ENCODE data around the gene P2RX6.
"Not testable (repeated sequence)": the region's sequence is repeated elsewhere in the genome, so short reads cannot be mapped to it uniquely, and the experiment has no call there.

Gene P2RX6

DNA sequence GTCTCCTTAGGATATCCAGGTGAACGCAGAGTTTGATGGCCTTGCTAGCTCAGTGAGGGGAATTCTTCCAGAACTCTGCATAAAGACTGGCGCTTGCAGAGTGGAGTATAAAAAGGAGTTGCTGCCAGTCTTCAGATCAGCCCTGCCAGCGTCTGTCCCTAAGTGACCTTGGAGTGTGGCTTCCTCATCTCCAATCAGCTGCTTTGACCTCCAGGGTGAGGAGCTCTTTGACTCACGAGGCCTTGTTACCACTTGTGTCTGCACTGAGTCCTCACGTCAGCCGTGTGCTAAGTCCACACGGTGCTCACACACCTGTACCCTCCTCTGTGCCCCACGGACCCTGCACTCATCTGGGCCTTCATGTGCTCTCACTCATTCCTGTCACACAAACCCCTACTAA lies 45.4 kb downstream of the P2RX6 start:
- not testable (repeated sequence) for DNase-seq

DNA sequence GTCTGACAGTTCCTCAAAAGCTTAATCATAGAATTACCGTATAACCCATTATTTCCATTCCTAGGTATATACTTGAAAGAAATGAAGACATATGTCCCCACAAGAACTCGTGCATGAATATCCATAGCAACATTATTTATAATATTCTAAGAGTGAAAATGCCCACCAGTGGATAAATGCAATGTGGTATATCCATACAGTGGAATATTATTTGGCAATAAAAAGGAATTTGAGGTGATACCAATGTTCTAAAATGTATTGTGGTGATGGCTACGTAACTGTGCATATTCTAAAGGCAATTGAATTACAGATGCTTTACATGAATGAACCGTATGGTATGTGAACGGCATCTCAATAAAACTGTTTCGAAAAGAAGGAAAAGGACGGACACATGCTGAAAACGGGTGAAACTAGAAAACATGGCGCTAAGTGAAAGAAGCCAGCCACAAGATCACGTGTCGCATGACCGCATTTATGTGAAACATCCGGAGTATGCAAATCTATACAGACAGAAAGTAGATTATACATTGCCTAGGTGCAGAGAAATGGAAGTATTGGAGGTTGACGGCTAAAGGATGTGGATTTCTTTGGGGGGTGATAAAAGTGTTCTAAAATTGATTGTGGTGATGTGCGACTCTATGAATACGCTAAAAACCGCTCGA lies 46.8 kb downstream of the P2RX6 start:
- DNase-seq: not testable (repeated sequence)

DNA sequence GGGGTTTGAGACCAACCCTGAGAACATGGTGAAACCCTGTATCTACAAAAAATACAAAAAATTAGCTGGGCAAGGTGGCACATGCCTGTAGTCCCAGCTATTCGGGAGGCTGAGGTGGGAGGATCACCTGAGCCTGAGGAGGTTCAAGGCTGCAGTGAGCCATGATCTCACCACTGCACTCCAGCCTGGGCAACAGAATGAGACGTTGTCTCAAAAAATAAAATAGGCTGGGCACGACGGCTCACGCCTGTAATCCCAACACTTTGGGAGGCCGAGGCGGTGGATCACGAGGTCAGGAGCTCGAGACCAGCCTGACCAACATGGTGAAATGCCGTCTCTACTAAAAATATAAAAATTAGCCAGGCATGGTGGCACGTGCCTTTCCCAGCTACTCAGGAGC lies 49.5 kb downstream of the P2RX6 start:
- DNase-seq: not testable (repeated sequence)

DNA sequence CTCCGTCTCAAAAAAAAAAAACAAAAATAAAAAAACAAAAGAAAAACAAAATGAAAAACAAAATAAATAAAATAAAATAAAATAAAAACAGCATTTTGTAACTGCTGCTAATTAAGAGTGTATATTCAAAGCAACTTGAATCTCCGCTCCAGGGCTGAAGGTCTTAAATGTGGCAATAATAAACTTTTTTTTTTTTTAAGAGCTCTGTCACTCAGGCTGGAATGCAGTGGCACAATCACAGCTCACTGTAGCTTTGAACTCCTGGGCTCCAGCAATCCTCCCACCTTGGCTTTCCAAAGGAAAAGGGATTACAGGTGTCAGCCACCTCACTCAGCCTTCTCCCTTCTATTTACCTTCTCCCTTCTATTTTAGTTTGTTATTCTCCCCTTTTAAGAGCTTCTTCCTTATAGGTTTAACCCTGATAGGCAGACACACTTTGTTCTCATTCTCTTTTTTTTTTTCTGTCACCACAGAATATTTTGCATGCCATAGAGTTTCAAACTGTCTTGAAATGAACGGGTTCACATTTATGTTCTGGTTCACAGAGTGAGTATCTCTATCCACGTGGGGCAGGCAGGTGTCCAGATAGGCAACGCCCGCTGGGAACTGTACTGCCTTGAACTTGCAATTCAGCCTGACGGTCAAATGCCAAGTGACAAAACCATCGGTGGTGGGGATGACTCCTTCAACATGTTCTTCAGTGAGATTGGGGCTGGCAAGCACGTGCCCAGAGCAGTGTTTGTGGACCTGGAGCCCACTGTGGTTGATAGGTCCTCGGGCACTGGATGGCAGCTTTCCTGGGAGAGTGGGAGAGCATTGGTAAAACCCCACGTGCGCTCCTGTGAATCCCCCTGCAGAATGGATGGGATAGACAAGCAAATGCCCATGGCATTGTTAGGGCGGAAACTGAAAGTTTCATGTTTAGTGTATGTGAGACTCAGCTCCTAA lies 50.2 kb downstream of the P2RX6 start:
- no peak for DNase-seq

DNA sequence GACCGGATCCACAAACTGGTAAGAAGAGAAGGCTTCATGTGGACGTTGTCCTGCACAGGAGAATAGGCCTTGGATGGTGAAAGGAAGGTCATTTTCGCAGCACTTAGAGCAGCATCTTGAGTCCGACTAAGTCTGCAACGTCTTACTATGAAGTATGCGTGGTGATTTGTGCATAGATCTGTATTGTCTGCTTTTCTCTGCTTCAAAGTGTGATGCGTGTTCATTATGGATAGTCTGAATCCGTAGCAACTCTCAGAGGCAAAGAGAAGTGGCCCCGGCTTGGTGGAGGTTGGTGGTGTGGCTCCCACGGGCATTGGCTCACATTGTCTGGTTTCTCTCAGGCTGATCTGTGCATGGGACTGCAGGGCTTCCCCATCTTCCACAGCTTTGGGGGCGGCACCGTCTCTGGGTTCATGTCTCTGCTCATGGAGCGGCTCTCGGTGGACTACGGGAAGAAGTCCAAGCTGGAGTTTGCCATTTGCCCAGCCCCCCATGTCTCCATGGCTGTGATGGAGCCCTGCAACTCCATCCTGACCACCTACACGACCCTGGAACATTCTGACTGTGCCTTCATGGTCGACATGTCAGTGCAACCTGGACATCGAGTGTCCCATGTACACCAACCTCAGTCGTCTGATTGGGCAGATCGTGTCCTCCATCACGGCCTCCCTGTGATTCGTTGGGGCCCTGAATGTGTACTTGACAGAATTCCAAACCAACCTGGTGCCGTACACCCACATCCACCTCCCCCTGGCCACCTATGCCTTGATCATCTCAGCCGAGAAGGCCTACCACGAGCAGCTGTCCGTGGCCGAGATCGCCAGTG lies 52.3 kb downstream of the P2RX6 start:
- no peak for DNase-seq

DNA sequence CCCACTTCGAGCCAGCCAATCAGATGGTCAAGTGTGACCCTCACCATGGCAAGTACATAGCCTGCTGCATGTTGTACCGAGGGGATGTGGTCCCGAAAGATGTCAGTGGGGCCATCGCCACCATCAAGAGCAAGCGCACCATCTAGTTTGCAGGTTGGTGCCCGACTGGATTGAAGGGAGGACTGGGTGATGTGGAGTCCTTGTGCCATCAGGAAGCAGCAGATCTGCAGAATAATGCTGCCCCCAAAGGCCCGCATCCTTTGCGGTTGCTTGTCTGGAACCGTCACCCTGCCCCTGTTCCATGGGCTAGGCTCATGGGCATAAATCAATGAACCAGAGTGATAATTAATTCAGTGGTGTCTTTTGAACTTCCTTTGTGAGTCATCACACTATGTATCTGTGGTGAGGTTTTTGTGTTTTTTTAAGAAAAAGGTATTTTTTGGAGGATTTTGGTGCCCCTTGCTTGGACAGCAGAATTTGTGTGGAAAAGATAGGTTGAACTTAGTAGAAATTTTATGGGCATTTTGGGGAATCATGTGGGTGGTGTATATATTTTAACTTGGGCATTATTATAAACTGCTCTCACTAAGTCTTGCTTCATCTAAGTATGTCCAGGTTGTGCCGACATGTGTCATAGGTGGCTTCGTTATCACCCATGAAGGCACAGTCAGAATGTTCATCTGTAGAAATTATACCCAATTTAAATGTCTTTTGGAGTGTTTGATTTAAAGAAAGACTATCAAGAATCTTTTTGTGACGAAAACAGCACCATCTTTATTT lies 53.1 kb downstream of the P2RX6 start:
- no peak for DNase-seq

DNA sequence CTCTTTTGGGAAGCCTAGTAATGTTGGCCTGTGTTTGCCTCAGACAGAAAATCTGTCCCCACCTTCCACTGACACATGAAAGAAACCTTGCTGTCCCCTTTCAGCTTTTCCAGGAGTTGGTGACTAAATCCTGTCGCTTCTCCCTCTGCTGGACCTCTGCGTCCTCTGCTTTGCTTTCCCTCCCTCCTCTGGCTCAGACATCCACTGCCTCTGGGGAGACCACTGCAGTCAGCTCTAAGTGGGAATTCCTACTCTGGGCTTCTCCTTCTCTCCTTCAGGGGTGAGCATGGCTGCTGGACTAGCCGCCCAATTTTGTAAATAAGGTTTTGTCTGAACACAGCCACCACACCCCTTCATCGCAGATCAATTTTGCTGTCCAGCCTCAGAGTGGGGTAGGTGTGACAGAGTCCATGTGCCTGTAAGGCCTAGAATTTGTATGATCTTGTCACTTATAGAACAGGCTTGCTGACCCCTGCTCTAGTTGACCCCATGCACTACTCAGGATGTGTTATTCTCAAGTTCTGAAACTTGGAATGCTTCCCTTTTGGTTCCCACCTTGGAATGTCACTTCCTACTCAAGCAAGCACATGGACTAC lies 53.8 kb downstream of the P2RX6 start:
- DNase-seq: no peak

DNA sequence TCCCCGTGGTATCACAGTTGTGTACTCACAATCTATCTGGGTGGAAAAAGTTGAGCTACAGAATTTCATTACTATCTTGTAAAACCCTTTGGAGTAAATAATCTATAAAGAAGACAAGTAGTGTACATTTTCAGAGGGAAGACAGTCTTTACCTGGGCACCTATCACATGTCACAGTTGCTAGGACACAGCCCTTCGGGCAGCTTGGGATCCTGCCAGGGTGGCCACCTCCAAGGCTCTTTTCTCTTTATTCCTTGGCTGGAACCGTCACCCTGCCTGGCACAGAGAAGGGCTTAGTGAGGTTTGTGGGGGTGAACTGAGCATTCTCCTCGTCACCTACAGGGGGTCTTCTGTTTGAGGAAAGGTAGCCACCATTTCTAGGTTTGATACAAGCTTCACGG lies 54.4 kb downstream of the P2RX6 start:
- DNase-seq: no peak

DNA sequence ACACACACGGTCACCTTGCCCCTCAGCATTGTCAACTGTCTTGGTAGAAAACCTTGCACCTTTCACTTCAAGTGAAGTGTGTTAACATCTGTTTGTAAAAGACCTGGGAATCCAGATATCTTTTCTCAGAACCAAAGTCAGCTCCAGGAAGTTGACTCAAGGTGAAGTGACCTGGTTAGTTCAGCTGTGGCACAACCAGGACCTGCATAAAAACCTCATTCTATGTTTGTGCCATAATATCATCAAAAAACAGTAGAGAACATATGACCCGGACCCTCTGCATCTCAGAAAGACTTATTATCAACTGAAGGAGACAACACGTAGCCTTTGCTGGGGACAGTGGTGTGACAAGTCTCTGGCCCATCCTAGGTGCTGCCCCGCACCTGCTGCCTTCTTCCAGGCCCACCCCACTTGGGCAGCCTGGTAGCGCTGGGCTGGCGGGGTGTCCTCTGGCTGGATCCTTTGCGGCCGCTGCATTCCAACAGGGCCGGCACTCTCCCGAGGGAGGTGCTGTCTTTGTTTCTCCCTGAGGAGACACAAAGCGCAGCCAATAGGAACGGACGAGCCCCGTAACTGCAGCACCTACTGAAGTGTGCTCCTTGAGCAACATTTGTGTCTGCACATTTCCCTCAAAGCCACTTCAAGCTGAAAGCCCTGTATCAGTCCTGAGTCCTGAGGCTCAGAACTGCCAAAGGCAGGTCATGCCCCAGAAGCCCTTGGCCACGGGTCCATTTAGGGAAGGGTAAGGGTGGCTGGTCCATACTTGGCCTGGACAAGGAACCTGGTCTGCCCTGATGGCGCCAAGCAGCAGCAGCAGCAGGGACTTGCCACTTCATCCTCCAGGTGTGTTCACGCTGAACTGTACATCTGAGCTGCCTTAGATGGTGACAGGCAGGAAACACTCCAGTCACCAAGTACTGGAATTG lies 56.0 kb downstream of the P2RX6 start:
- DNase-seq: no peak

DNA sequence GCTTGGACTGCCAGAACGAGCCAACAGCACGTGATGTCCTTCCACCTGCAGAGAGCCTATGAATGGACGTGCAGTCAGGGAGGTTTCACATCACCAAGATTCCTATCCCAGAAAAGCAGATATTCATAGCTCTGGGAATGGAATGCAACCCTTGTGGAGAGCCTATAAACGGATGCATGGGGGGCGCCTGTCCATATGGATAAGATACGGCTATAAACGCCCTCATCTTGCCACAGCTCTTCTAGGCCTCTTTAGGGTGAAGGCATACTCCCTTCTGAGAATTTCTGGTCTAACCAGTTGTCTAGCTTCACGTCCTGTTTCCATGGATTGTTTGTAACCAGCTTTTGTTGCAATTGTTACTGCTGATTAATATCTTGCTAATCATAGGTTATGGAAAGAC lies 56.8 kb downstream of the P2RX6 start:
- DNase-seq: not testable (repeated sequence)

DNA sequence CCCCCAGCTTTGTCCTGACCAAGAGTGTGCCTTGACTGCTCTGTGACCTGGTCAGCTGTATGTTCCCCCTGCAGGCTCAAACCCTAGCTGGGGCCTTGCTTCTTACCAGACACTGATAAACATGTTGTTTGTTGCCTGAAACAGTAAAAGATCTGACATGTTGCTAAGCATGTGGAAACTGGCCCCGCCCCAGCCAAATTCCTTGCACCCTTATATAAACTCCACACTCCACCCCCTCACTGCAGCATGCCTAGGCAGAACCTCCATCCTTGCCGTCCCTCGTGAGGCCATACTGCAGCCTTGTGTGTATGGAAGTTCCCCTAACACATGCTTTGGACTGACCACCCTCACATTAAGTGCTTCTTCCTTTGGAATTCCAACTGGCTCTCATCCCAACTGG lies 58.1 kb downstream of the P2RX6 start:
- no peak for DNase-seq

DNA sequence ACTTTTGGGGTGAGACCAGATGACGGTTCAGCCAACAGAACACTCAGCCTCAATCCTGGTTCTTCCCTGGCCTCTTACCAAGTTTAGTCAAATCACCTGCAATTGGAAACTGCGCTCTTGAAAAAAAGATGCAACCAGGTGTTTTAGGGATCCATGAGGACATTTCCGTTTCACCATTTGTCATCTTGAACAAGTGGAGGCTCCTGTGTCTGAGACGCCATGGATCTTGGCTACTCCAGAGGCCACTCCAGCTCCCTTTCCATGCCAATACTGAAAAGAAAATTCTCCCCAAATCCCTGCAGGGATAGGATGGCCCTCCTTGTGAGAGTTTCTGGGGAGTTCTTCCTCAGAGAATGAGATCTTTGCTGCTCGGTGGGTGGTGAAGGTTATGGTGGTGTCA lies 58.5 kb downstream of the P2RX6 start:
- DNase-seq: no peak

DNA sequence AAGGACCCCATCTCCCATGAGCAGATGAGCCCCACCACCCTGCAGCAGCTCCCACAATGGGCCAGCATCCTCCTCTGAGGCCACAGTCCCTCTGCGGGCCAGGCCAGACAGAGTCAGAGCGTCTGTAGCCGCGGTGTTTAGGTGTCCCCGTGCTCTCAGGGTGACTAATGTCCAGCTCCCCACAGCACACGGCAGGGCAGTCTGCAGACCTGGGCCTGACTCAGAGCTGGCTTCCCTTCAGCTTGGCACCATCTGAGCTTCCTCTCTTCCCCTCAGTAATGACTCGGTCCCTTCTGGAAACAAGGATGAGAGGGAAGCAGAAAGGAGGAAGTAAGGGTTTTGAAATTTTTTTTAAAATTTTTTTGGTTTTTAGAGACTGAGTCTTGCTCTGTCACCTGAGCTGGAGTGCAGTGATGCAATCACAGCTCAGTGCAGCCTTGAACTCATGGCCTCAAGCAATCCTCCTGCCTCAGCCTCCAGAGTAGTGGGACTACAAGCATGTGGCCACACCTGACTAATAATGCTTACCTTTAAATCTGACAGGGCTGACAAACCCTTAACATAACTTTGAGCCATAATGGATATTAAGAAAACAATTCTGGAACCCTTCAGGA lies 59.2 kb downstream of the P2RX6 start:
- peak; percentile 87 for DNase-seq

DNA sequence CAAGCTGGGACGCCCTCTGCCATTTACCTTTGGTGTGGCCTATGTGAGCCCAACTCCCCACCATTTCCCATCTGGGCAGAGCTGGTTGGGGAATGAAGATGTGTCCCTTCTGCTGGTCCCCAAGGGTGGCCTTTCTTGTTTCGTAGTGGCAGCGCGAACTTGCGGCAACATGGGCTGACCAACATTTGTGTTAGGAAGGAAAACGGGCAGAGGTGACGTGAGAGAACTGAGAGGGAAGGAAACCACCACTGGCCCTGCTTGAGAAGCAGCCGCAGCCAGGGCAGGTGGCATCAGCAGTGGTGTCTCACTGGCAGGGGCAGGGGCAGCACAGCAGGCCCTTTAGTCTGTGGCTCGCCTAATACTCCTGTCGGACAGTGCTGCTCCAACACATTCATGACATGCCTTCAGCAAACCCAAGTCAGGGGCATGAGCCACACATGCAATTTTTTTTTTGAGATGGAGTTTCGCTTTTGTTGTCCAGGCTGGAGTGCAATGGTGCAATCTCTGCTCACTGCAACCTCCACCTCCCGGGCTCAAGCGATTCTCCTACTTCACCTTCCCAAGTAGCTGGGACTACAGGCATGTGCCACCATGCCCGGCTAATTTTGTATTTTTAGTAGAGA lies 60.7 kb downstream of the P2RX6 start:
- no peak for DNase-seq

DNA sequence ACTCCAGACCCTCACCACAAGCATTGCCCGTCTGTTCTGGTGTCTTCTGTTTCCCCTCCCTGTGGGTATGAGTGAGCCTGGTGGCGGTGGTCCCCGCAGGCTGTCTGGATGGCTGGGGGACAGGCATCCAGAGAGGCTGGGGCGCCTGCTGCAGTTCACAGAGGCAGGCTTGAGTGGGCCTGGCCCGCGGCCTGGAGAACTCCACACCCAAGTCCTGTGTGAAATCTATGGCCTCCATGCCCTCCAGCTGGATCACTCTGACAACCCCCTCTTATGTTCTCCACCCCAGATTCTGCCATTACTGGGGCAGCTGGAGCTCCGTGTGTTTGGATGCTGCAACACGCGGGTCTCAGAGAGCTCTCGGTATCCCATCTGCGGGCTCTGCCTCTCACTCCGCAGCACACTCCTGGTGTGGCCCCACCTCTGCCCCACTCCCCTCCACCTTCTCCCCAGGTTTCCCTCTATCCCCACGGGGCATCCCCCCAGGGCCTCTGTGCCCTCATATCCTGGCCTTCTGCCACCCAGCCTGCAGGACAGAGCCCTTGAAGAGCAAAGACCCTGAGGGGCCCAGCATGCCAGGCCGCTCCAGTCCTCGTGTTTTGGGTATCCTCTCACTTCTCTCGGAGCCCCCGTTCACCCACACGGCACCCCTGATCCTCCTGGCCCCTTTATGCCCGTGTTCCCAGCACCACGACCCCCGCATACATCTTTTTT lies 62.1 kb downstream of the P2RX6 start:
- no peak for DNase-seq

Measured in EL (cell line).